Thyroid gland (tissue), 4 donors: Measurements from ENCODE around the gene FNDC3B.

ENCODE experiments used
- CTCF ChIP-seq, 6 experiments: fragments of 200-600 bp in 3 of 6; fragments of 450-650 bp in 3 of 6; sonication (generic) in 3 of 6; IDR thresholded peaks; one replicate each; pipeline ENCODE4 v1.5.1; 2016 to 2019; ENCODE audit warnings: antibody characterized with exemption in 6 of 6, mild to moderate bottlenecking in 2 of 6, inconsistent platforms in 1 of 6, moderate library complexity in 1 of 6
- POLR2A ChIP-seq, 2 donors: fragments of 450-650 bp; IDR thresholded peaks; one replicate each; pipeline ENCODE4 v1.6.1; 2017; ENCODE audit warnings: antibody characterized with exemption in 2 of 2, mild to moderate bottlenecking in 2 of 2, moderate library complexity in 1 of 2

GRCh38 chr3:172063456-172064432 is 24.4 kb downstream of the FNDC3B start:
- no peak for TF ChIP-seq CTCF (IDR thresholded peaks at IDR 0.05)
- TF ChIP-seq POLR2A (IDR thresholded peaks at IDR 0.05): no peak
